Stimulated activated effector memory CD8-positive, alpha-beta T cell treated with anti-CD3 and anti-CD28 coated beads, Interleukin-12 subunit alpha, Interleukin-12 subunit beta, amount 100 ng/mL, for 72 hours (primary cell): ENCODE results near the gene ZNF32.

Source experiments
- ATAC-seq: fragments of 150-1000 bp; cut with Tn5 transposase; 2 replicates; pipeline ENCODE4 v1.10.0; 2021
- DNase-seq, 2 donors: peaks; one replicate each; pipeline ENCODE4 v3.0.0; 2021 to 2022; ENCODE audit warnings: low spot score in 2 of 2
- H3K27ac Mint-ChIP-seq: one replicate; pipeline ENCODE4 v1.8.0; 2022; ENCODE audit warnings: mild to moderate bottlenecking, mixed read lengths
- H3K36me3 Mint-ChIP-seq: one replicate; pipeline ENCODE4 v1.8.0; 2022; ENCODE audit warnings: mild to moderate bottlenecking, mixed read lengths
- H3K4me1 Mint-ChIP-seq: one replicate; pipeline ENCODE4 v1.8.0; 2022; ENCODE audit warnings: mixed read lengths
- H3K4me3 Mint-ChIP-seq: one replicate; pipeline ENCODE4 v1.8.0; 2022; ENCODE audit warnings: mild to moderate bottlenecking, mixed read lengths
- H3K9me3 Mint-ChIP-seq: one replicate; pipeline ENCODE4 v1.8.0; 2022; ENCODE audit warnings: mixed read lengths

ZNF32 gene

GRCh38 chr10:43648398-43649184, at the start of gene ZNF32:
TSS of gene ZNF32 (minus strand) at chr10:43648881. CDS start at chr10:43646133, 2,748 bp downstream.
- peak within 1 kb of the TSS; percentile 94 for H3K27ac Mint-ChIP-seq
- peak within 1 kb of the TSS; percentile 87 for H3K4me3 Mint-ChIP-seq
- peak; percentile 70 to 86 for DNase-seq
- H3K4me1 Mint-ChIP-seq, result peaks cover 7% of the 10 kb centered on the region
- H3K36me3 Mint-ChIP-seq, result peaks cover 25% of the 10 kb centered on the region
- peaks cover 19% of the 10 kb centered on the region for H3K9me3 Mint-ChIP-seq
- ATAC-seq, result peak; percentile 98

- no peaks in the 10 kb centered on the region for H3K36me3 Mint-ChIP-seq
Measured at GRCh38 chr10:43698156-43698555, 49.5 kb upstream of the ZNF32 start.

GRCh38 chr10:43696909-43697483, 48.3 kb upstream of the ZNF32 start:
- no peak for DNase-seq
- H3K9me3 Mint-ChIP-seq, result no peaks in the 10 kb centered on the region
- no peak overlapping the region for H3K4me3 Mint-ChIP-seq
- H3K4me1 Mint-ChIP-seq, result no peaks in the 10 kb centered on the region
- H3K36me3 Mint-ChIP-seq, result no peaks in the 10 kb centered on the region
- no peak for ATAC-seq
- H3K27ac Mint-ChIP-seq, result no peak overlapping the region

More at GRCh38 chr10:43698156-43698555, 49.5 kb upstream of the ZNF32 start:
- ATAC-seq, result no peak
- Mint-ChIP-seq H3K4me3 (no peak overlapping the region), H3K9me3 (no peaks in the 10 kb centered on the region), H3K27ac (no peak overlapping the region), H3K4me1 (no peaks in the 10 kb centered on the region)
- DNase-seq, result no peak

- no peak for ATAC-seq
- Mint-ChIP-seq H3K27ac (no peak overlapping the region), H3K36me3 (no peaks in the 10 kb centered on the region), H3K4me3 (no peak overlapping the region), H3K9me3 (no peaks in the 10 kb centered on the region), H3K4me1 (no peaks in the 10 kb centered on the region)
- no peak for DNase-seq
Measured at GRCh38 chr10:43695730-43696129, 47.0 kb upstream of the ZNF32 start.

GRCh38 chr10:43695321-43695720, 46.6 kb upstream of the ZNF32 start:
- Mint-ChIP-seq H3K27ac (no peak overlapping the region), H3K36me3 (no peaks in the 10 kb centered on the region), H3K4me1 (peaks cover 2% of the 10 kb centered on the region), H3K9me3 (no peaks in the 10 kb centered on the region), H3K4me3 (no peak overlapping the region)
- no peak for ATAC-seq
- DNase-seq, result no peak

GRCh38 chr10:43694526-43694925, 45.8 kb upstream of the ZNF32 start:
- H3K4me3 Mint-ChIP-seq, result no peak overlapping the region
- no peaks in the 10 kb centered on the region for H3K9me3 Mint-ChIP-seq
- no peaks in the 10 kb centered on the region for H3K36me3 Mint-ChIP-seq
- H3K27ac Mint-ChIP-seq, result no peak overlapping the region
- peaks cover 8% of the 10 kb centered on the region for H3K4me1 Mint-ChIP-seq
- DNase-seq (no peak), ATAC-seq (no peak)

GRCh38 chr10:43693602-43694001, 44.9 kb upstream of the ZNF32 start:
- no peak overlapping the region for H3K27ac Mint-ChIP-seq
- no peak overlapping the region for H3K4me3 Mint-ChIP-seq
- peaks cover 11% of the 10 kb centered on the region for H3K4me1 Mint-ChIP-seq
- ATAC-seq (no peak), DNase-seq (no peak)
- no peaks in the 10 kb centered on the region for H3K9me3 Mint-ChIP-seq
- H3K36me3 Mint-ChIP-seq, result no peaks in the 10 kb centered on the region

- no peak overlapping the region for H3K4me3 Mint-ChIP-seq
- no peak overlapping the region for H3K27ac Mint-ChIP-seq
- H3K4me1 Mint-ChIP-seq, result peaks cover 15% of the 10 kb centered on the region
- H3K36me3 Mint-ChIP-seq, result no peaks in the 10 kb centered on the region
- ATAC-seq (no peak), DNase-seq (no peak)
- H3K9me3 Mint-ChIP-seq, result no peaks in the 10 kb centered on the region
Measured at GRCh38 chr10:43692051-43692825, 43.6 kb upstream of the ZNF32 start.

- H3K9me3 Mint-ChIP-seq, result no peaks in the 10 kb centered on the region
- H3K36me3 Mint-ChIP-seq, result no peaks in the 10 kb centered on the region
- no peak overlapping the region for H3K4me3 Mint-ChIP-seq
- ATAC-seq (no peak), DNase-seq (no peak)
- H3K4me1 Mint-ChIP-seq, result peaks cover 15% of the 10 kb centered on the region
- H3K27ac Mint-ChIP-seq, result no peak overlapping the region
Measured at GRCh38 chr10:43691485-43691884, 42.8 kb upstream of the ZNF32 start.

- ATAC-seq (peak; percentile 97), DNase-seq (peak; percentile 94 to 95)
- no peaks in the 10 kb centered on the region for H3K36me3 Mint-ChIP-seq
- peak overlapping the region; percentile 76 for H3K27ac Mint-ChIP-seq
- peaks cover 15% of the 10 kb centered on the region for H3K4me1 Mint-ChIP-seq
- H3K9me3 Mint-ChIP-seq, result no peaks in the 10 kb centered on the region
- H3K4me3 Mint-ChIP-seq, result peak overlapping the region; percentile 82
Measured at GRCh38 chr10:43689955-43690771, 41.5 kb upstream of the ZNF32 start.

- peak overlapping the region; percentile 82 for H3K4me3 Mint-ChIP-seq
- peaks cover 15% of the 10 kb centered on the region for H3K4me1 Mint-ChIP-seq
- H3K36me3 Mint-ChIP-seq, result no peaks in the 10 kb centered on the region
- ATAC-seq, result peak; percentile 75
- no peaks in the 10 kb centered on the region for H3K9me3 Mint-ChIP-seq
- peak in 1 of 2 donors; percentile 32 for DNase-seq
- H3K27ac Mint-ChIP-seq, result peak overlapping the region; percentile 76
Measured at GRCh38 chr10:43689618-43689954, 40.9 kb upstream of the ZNF32 start.

GRCh38 chr10:43689007-43689491, 40.4 kb upstream of the ZNF32 start:
- no peak for DNase-seq
- Mint-ChIP-seq H3K36me3 (no peaks in the 10 kb centered on the region), H3K4me3 (peak overlapping the region; percentile 82), H3K4me1 (peaks cover 15% of the 10 kb centered on the region), H3K27ac (no peak overlapping the region), H3K9me3 (no peaks in the 10 kb centered on the region)
- no peak for ATAC-seq

GRCh38 chr10:43688348-43688892, 39.7 kb upstream of the ZNF32 start:
- no peaks in the 10 kb centered on the region for H3K36me3 Mint-ChIP-seq
- no peak overlapping the region for H3K27ac Mint-ChIP-seq
- ATAC-seq, result no peak
- H3K4me1 Mint-ChIP-seq, result peaks cover 15% of the 10 kb centered on the region
- no peak for DNase-seq
- H3K4me3 Mint-ChIP-seq, result peak overlapping the region; percentile 82
- no peaks in the 10 kb centered on the region for H3K9me3 Mint-ChIP-seq

- Mint-ChIP-seq H3K9me3 (no peaks in the 10 kb centered on the region), H3K27ac (no peak overlapping the region), H3K36me3 (no peaks in the 10 kb centered on the region), H3K4me3 (peak overlapping the region; percentile 82), H3K4me1 (peaks cover 15% of the 10 kb centered on the region)
- DNase-seq (no peak), ATAC-seq (no peak)
Measured at GRCh38 chr10:43687373-43687772, 38.7 kb upstream of the ZNF32 start.

- Mint-ChIP-seq H3K4me1 (peaks cover 15% of the 10 kb centered on the region), H3K9me3 (no peaks in the 10 kb centered on the region), H3K4me3 (no peak overlapping the region), H3K27ac (no peak overlapping the region), H3K36me3 (no peaks in the 10 kb centered on the region)
- ATAC-seq (no peak), DNase-seq (no peak)
Measured at GRCh38 chr10:43686414-43686813, 37.7 kb upstream of the ZNF32 start.
